LNCaP clone FGC (cell line): ENCODE measurements around the gene NHS.

Source experiments
- DNase-seq: peaks from one replicate; pipeline ENCODE4 v3.0.0-alpha.2; 2011; ENCODE audit warnings: low read depth
- H3K4me3 ChIP-seq: 2 replicates; pipeline ENCODE4 v1.5.1; 2011; ENCODE audit warnings: mild to moderate bottlenecking, low read depth, low read length, control low read depth
- TF ChIP-seq, protein P1 (sequence below): IDR thresholded peaks from 2 replicates; pipeline ENCODE4 v1.5.1; 2012; ENCODE audit warnings: mild to moderate bottlenecking; ENCODE audit not compliant: control insufficient read depth, insufficient read depth; ENCODE audit errors: extremely low read depth

Gene NHS

GRCh38 chrX:17432158-17432557, 57.2 kb downstream of the NHS start:
- TF ChIP-seq, protein P1, sequence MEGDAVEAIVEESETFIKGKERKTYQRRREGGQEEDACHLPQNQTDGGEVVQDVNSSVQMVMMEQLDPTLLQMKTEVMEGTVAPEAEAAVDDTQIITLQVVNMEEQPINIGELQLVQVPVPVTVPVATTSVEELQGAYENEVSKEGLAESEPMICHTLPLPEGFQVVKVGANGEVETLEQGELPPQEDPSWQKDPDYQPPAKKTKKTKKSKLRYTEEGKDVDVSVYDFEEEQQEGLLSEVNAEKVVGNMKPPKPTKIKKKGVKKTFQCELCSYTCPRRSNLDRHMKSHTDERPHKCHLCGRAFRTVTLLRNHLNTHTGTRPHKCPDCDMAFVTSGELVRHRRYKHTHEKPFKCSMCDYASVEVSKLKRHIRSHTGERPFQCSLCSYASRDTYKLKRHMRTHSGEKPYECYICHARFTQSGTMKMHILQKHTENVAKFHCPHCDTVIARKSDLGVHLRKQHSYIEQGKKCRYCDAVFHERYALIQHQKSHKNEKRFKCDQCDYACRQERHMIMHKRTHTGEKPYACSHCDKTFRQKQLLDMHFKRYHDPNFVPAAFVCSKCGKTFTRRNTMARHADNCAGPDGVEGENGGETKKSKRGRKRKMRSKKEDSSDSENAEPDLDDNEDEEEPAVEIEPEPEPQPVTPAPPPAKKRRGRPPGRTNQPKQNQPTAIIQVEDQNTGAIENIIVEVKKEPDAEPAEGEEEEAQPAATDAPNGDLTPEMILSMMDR: no peak

GRCh38 chrX:17433965-17434364, 59.0 kb downstream of the NHS start:
- DNase-seq: no peak

More at GRCh38 chrX:17432158-17432557, 57.2 kb downstream of the NHS start:
- no peak for DNase-seq
- no peak overlapping the region for H3K4me3 ChIP-seq

DNA sequence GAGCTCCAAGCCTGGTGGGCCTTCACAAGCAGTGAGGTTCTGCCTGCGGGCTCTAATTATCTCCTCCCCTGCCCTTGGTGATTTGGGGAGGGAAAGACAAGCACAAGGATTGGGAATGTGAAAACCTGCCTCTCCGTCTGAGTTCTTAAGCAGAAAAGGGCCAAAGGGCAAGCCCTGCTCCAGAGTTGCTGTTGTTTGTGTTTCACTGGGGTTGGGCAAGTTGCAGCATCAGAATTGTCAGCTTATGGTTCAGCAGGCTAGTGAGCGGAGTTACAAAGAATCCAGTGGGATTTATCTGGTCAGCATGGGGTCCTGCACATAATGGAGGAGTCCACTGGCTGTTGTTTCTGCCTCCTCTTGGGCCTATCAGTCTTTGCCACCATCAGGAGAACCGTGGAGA, 60.5 kb downstream of the NHS start:
- no peak for DNase-seq
- H3K4me3 ChIP-seq: no peak overlapping the region

More at GRCh38 chrX:17433965-17434364, 59.0 kb downstream of the NHS start:
- no peak overlapping the region for H3K4me3 ChIP-seq
- TF ChIP-seq, protein P1: no peak

DNA sequence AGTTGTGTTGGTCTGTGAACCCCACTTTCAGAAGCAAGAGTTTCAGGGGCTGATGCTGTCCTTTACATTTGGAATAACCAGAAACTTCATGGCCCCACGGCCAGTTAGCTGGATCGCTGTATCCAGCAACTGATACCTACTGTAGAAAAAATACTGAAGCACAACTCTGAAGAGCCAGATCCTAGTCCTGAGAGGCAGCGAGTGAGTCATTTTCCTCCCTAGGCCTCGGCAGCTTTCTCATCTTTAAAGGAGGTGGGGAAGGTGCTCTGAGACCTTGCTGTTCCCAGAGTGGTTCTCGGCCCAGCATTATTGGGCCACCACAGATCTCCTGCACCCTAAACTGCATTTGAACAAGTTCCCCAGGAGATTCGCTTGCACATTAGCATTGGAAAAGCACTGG, 63.2 kb downstream of the NHS start:
- no peak overlapping the region for H3K4me3 ChIP-seq
- TF ChIP-seq, protein P1: no peak
- no peak for DNase-seq

More for the DNA sequence above, 60.5 kb downstream of the NHS start:
- TF ChIP-seq, protein P1: no peak

DNA sequence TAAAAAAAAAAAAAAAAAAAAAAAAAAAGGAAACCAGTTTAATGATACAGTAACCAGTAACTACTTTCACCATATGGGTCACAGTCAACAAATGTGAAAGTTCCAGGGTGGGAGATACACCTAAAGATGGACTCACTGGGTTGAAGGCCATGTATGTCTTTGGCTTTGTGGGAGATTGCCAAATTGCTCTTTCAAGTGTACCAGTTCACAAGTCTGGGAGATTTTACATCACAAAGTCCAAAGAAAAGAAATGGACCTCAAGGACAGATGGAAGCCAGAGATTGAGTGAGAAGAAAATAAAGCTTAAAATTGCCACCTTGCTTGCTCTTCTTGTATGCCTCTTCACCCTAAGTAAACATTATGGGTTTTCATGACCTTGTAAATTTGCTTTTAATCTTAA, 65.3 kb downstream of the NHS start:
- TF ChIP-seq, protein P1: no peak
- no peak overlapping the region for H3K4me3 ChIP-seq
- no peak for DNase-seq

GRCh38 chrX:17440836-17441235, 65.8 kb downstream of the NHS start:
- no peak overlapping the region for H3K4me3 ChIP-seq
- no peak for DNase-seq
- TF ChIP-seq, protein P1: no peak

DNA sequence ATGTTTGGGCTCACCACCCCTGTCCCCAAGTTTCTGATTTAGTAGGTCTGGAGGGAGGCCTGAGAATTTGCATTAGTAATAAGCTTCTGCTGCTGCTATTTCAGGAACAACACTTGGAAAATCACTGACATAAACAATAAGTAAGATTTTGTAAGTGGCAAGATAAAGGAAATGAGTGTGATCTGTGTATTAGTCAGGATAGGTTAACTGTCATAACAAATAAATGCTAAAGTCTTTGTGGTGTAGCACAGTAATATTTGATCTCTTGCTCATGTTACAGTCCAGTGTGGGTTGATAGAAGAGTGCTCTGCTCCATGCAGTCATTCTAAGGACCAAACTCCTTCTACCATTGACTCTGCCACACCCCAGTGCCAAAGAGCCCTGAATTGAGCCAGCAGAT, 67.0 kb downstream of the NHS start:
- TF ChIP-seq, protein P1: no peak
- H3K4me3 ChIP-seq: no peak overlapping the region
- DNase-seq: no peak
